HL-60 (cell line): ENCODE results near the gene CYP4F2.
A peak's percentile ranks its signal among the peaks of the same experiment; 100 is the strongest.

ENCODE experiments used
- DNase-seq, 2 experiments: peaks; one replicate each; pipeline ENCODE4 v3.0.0-alpha.2; 2010 to 2020; ENCODE audit warnings: low read depth in 1 of 2, low spot score in 1 of 2
- H3K27ac ChIP-seq: fragments of 250-450 bp; sonication (Bioruptor Pico); replicated peaks from 2 replicates; pipeline ENCODE4 v1.5.1; 2020; ENCODE audit warnings: mild to moderate bottlenecking, moderate library complexity
- H3K27me3 ChIP-seq: fragments of 250-450 bp; sonication (Bioruptor Pico); 2 replicates; pipeline ENCODE4 v1.5.1; 2021; ENCODE audit warnings: mild to moderate bottlenecking, moderate library complexity; ENCODE audit not compliant: insufficient read depth, poor library complexity, severe bottlenecking
- H3K4me3 ChIP-seq: replicated peaks from 2 replicates; pipeline ENCODE4 v1.5.1; 2011; ENCODE audit warnings: mild to moderate bottlenecking, control low read depth, low read length; ENCODE audit not compliant: insufficient read depth
- GABPA ChIP-seq: IDR thresholded peaks from 2 replicates; pipeline ENCODE4 v1.6.1; 2012; ENCODE audit warnings: low read depth
- POLR2AphosphoS5 ChIP-seq: IDR thresholded peaks from 2 replicates; pipeline ENCODE4 v1.6.1; 2012; ENCODE audit warnings: low read depth
- SPI1 ChIP-seq: IDR thresholded peaks from 2 replicates; pipeline ENCODE4 v1.6.1; 2012; ENCODE audit warnings: low read depth, mild to moderate bottlenecking, borderline replicate concordance
- TF ChIP-seq, protein P1 (sequence below): IDR thresholded peaks from 2 replicates; pipeline ENCODE4 v1.6.1; 2012; ENCODE audit warnings: low read depth; ENCODE audit not compliant: insufficient replicate concordance
- TF ChIP-seq, protein P2 (sequence below): IDR thresholded peaks from one replicate; pipeline ENCODE4 v1.5.1; 2011; ENCODE audit warnings: low read length, control low read depth, inconsistent platforms; ENCODE audit not compliant: insufficient read depth

CYP4F2 gene

DNA sequence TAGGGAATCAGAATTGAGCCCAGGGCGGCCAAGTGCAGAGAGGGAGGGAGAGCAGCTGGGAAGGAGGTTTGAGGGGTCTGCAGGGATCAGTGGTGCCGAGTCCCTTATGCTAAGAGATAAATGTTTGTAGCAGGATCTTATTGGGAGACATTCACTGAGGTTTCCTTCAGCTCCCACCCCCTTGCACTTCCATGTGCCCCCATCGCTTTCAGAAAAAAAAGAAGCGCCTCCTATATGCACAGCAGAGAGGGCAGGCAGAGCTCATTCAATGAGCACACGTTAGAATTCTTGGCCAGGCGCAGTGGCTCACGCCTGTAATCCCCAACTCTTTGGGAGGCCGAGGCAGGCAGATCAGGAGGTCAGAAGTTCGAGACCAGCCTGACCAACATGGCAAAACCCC is 28.0 kb downstream of the CYP4F2 start:
- DNase-seq = peak; percentile 34 to 61
- H3K27ac ChIP-seq = peak overlapping the region; percentile 98
- TF ChIP-seq, protein P1, sequence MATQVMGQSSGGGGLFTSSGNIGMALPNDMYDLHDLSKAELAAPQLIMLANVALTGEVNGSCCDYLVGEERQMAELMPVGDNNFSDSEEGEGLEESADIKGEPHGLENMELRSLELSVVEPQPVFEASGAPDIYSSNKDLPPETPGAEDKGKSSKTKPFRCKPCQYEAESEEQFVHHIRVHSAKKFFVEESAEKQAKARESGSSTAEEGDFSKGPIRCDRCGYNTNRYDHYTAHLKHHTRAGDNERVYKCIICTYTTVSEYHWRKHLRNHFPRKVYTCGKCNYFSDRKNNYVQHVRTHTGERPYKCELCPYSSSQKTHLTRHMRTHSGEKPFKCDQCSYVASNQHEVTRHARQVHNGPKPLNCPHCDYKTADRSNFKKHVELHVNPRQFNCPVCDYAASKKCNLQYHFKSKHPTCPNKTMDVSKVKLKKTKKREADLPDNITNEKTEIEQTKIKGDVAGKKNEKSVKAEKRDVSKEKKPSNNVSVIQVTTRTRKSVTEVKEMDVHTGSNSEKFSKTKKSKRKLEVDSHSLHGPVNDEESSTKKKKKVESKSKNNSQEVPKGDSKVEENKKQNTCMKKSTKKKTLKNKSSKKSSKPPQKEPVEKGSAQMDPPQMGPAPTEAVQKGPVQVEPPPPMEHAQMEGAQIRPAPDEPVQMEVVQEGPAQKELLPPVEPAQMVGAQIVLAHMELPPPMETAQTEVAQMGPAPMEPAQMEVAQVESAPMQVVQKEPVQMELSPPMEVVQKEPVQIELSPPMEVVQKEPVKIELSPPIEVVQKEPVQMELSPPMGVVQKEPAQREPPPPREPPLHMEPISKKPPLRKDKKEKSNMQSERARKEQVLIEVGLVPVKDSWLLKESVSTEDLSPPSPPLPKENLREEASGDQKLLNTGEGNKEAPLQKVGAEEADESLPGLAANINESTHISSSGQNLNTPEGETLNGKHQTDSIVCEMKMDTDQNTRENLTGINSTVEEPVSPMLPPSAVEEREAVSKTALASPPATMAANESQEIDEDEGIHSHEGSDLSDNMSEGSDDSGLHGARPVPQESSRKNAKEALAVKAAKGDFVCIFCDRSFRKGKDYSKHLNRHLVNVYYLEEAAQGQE = no peak
- TF ChIP-seq SPI1 = peak; percentile 58; the same call in 1 of the 2 replicates
- TF ChIP-seq GABPA = no peak
- H3K4me3 ChIP-seq = no peak overlapping the region
- no peaks in the 10 kb centered on the region for H3K27me3 ChIP-seq

DNA sequence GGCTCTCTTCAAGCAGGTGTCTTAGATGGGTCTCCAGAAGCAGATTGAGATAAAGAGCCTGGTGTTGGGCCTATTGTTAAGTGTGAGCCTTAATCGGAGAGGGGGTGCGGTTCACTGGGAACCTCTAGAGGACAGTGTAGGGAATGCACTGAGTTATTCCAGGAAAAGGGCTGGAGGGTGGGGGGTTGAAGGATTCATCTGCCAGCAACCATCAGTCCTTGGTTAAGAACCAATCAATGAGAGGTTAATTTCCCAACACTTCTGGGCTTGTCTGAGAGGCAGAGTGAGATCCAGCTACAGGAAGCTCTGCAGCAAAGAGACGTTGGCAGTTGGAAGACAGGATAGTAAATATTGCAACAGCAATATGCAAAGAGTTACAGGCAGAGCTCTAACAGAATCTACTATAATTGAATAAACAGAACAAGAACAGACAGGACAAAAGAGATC is 28.7 kb downstream of the CYP4F2 start:
- TF ChIP-seq SPI1 = no peak
- TF ChIP-seq, protein P1 = no peak
- TF ChIP-seq GABPA = no peak
- TF ChIP-seq, protein P2, sequence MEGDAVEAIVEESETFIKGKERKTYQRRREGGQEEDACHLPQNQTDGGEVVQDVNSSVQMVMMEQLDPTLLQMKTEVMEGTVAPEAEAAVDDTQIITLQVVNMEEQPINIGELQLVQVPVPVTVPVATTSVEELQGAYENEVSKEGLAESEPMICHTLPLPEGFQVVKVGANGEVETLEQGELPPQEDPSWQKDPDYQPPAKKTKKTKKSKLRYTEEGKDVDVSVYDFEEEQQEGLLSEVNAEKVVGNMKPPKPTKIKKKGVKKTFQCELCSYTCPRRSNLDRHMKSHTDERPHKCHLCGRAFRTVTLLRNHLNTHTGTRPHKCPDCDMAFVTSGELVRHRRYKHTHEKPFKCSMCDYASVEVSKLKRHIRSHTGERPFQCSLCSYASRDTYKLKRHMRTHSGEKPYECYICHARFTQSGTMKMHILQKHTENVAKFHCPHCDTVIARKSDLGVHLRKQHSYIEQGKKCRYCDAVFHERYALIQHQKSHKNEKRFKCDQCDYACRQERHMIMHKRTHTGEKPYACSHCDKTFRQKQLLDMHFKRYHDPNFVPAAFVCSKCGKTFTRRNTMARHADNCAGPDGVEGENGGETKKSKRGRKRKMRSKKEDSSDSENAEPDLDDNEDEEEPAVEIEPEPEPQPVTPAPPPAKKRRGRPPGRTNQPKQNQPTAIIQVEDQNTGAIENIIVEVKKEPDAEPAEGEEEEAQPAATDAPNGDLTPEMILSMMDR = peak; percentile 75
- TF ChIP-seq POLR2AphosphoS5 = peak; percentile 88
- Histone ChIP-seq H3K4me3 (no peak overlapping the region), H3K27ac (peak overlapping the region; percentile 98), H3K27me3 (no peaks in the 10 kb centered on the region)
- peak; percentile 97 to 99 for DNase-seq

DNA sequence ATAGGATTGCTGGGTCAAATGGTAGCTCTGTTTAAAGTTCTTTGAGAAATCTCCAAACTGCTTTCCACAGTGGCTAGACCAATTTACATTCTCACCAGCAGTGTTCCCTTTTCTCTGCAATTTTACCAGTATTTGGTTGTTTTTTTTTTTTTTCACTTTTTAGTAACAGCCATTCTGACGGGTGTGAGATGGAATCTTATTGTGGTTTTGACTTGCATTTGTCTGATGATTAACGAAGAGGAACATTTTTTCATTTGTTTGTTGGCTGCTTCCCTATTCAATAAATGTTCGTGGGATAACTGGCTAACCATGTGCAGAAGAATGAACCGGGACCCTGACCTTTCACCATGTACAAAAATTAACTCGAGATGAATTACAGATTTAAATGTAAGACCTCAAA is 31.2 kb downstream of the CYP4F2 start:
- Histone ChIP-seq H3K4me3 (no peak overlapping the region), H3K27me3 (no peaks in the 10 kb centered on the region), H3K27ac (0 out of 2 replicates have a peak overlapping the region, but pooled peaks have one; percentile 8)
- DNase-seq = no peak
- TF ChIP-seq, protein P1 = no peak
- no peak for TF ChIP-seq GABPA
- no peak for TF ChIP-seq POLR2AphosphoS5
- no peak for TF ChIP-seq SPI1
- TF ChIP-seq, protein P2 = no peak
